HepG2 (cell line): Measurements from ENCODE around the gene CTU2. TPM values are rescaled to one million over a fixed set of nuclear protein-coding genes. Genes with fewer than 3 reads are reported as not detected.

Experiments
- HNRNPH1 ChIP-seq: fragments of 200-400 bp; formaldehyde crosslinking; optimal IDR thresholded peaks from 2 replicates; pipeline ENCODE3; 2017; ENCODE audit warnings: mild to moderate bottlenecking, low read depth, low read length
- IRF2 ChIP-seq: IDR thresholded peaks from 2 replicates; pipeline ENCODE4 v1.6.1; 2018; ENCODE audit warnings: missing genetic modification reagents, missing compliant biosample characterization
- MTF2 ChIP-seq: sonication (generic); formaldehyde crosslinking; IDR thresholded peaks from 2 replicates; pipeline ENCODE4 v1.5.0; 2020; ENCODE audit warnings: missing genetic modification reagents, borderline replicate concordance
- NFYB ChIP-seq: sonication (generic); formaldehyde crosslinking; IDR thresholded peaks from 2 replicates; pipeline ENCODE4 v1.4.0; 2020; ENCODE audit warnings: missing genetic modification reagents
- STAT5B ChIP-seq: sonication (generic); formaldehyde crosslinking; IDR thresholded peaks from 2 replicates; pipeline ENCODE4 v1.4.0; 2020; ENCODE audit warnings: missing genetic modification reagents
- TARDBP ChIP-seq: sonication (generic); formaldehyde crosslinking; IDR thresholded peaks from 2 replicates; pipeline ENCODE4 v1.8.0; 2022; ENCODE audit warnings: mild to moderate bottlenecking, missing genetic modification reagents
- TCF12 ChIP-seq, 2 experiments: fragments of 450-650 bp in 1 of 2; sonication (generic) in 1 of 2; formaldehyde crosslinking in 1 of 2; IDR thresholded peaks; 2 replicates each; pipeline versions ENCODE4 v1.6.1 to v1.8.0; 2017 to 2022; ENCODE audit warnings: antibody characterized with exemption in 1 of 2, mild to moderate bottlenecking in 1 of 2, missing genetic modification reagents in 1 of 2, moderate library complexity in 1 of 2
- ZBTB7B ChIP-seq: sonication (generic); formaldehyde crosslinking; IDR thresholded peaks from 2 replicates; pipeline ENCODE4 v1.4.0; 2020; ENCODE audit warnings: missing genetic modification reagents
- ZNF563 ChIP-seq: sonication (generic); formaldehyde crosslinking; IDR thresholded peaks from 2 replicates; pipeline ENCODE4 v1.8.0; 2022; ENCODE audit warnings: mild to moderate bottlenecking, moderate library complexity, missing genetic modification reagents
- polyA plus RNA-seq, 8 experiments: library from polyadenylated mRNA; depleted of rRNA in 3 of 8; stranded (reverse) in 7 of 8; unstranded in 1 of 8; fragments of >200 nt; fragmentation: Illumina TruSeq in 4 of 8; extraction: Trizol in 4 of 8; gene quantifications; 2 replicates each; pipeline versions ENCODE4 v1.2.1 to v1.2.3, GENCODE V29; 2011 to 2016; ENCODE audit warnings: low read depth in 4 of 8, missing spikeins in 1 of 8, mixed read lengths in 1 of 8; ENCODE audit not compliant: insufficient read depth in 1 of 8
- total RNA-seq, 5 experiments: library from RNA; depleted of rRNA; stranded (reverse); fragments of >200 nt; fragmentation: Illumina TruSeq; extraction: Trizol; gene quantifications; 2 replicates each; pipeline ENCODE4 v1.2.3, GENCODE V29; 2016; ENCODE audit warnings: low read depth in 1 of 5
- TF ChIP-seq, protein P1 (sequence below): sonication (generic); formaldehyde crosslinking; IDR thresholded peaks from 2 replicates; pipeline ENCODE4 v1.5.0; 2020; ENCODE audit warnings: mild to moderate bottlenecking, missing genetic modification reagents, borderline replicate concordance
- TF ChIP-seq, protein P2 (sequence below): sonication (generic); formaldehyde crosslinking; IDR thresholded peaks from 2 replicates; pipeline ENCODE4 v1.5.0; 2020; ENCODE audit warnings: missing genetic modification reagents
- TF ChIP-seq, protein P3 (sequence below): sonication (generic); formaldehyde crosslinking; IDR thresholded peaks from 2 replicates; pipeline ENCODE4 v1.5.0; 2020; ENCODE audit warnings: mild to moderate bottlenecking, missing genetic modification reagents
- TF ChIP-seq, protein P4 (sequence below): sonication (generic); formaldehyde crosslinking; IDR thresholded peaks from 2 replicates; pipeline ENCODE4 v1.4.0; 2020; ENCODE audit warnings: missing genetic modification reagents
- TF ChIP-seq, protein P5 (sequence below): sonication (generic); formaldehyde crosslinking; IDR thresholded peaks from 2 replicates; pipeline ENCODE4 v1.4.0; 2020; ENCODE audit warnings: mild to moderate bottlenecking, missing genetic modification reagents
- TF ChIP-seq, protein P6 (sequence below): sonication (generic); formaldehyde crosslinking; IDR thresholded peaks from 2 replicates; pipeline ENCODE4; 2020; ENCODE audit warnings: missing genetic modification reagents, mild to moderate bottlenecking, borderline replicate concordance

Gene CTU2
- total and polyA plus RNA-seq, 2 of the 13 experiments (the other 11 are each of a cell fraction or from before 2014, with no cell fraction given), result 13.3 to 21.9 TPM

DNA sequence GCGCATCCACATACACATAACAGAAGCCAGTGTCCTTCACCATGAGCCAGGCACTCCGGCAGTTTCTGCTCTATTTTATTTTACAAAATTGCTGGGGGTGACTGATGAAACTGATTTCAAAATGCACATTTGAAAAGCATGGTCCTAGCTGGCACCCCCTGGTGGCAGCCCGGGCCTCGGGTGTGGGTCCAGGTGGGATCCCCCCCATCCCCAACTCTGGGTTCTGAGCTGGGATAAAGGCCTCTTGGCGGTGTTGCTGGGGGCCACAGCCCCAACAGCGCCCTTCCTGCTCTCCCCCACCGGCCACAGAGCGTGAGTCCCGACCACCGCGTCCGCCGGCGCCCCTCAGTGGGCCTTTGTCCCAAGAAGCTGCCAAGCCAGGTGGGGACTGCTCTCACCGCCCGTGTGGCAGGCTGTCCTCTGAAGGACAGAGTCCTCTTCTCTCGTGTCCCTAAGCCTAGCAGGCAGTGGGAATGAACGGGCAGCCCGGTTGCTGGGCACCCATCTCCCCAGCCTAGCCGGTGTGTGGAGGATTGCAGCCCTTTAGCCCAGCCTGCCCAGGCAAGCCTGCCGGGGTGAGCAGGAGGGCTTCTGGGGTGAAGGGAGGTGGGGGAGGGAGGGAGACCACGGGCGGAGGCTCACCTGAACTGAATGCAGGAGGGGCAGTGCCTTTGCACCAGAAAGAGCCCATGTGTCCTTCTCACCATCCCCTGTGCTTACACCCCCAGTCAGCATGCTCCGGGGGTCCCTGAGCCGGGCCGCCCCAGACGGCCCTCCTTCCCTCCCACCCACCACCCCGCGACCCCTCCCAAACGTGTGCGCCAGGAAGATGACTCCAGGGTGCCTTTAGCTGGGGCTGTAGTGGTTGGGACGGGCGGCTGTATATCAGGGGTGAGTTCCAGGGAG is 20.9 kb upstream of the CTU2 start (continued):
- TF ChIP-seq, protein P1, sequence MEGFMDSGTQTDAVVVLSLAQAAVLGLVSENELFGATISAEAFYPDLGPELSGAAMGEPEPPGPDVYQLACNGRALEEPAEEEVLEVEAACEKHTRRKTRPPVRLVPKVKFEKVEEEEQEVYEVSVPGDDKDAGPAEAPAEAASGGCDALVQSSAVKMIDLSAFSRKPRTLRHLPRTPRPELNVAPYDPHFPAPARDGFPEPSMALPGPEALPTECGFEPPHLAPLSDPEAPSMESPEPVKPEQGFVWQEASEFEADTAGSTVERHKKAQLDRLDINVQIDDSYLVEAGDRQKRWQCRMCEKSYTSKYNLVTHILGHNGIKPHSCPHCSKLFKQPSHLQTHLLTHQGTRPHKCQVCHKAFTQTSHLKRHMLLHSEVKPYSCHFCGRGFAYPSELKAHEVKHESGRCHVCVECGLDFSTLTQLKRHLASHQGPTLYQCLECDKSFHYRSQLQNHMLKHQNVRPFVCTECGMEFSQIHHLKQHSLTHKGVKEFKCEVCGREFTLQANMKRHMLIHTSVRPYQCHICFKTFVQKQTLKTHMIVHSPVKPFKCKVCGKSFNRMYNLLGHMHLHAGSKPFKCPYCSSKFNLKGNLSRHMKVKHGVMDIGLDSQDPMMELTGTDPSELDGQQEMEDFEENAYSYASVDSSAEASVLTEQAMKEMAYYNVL, result no peak
- TF ChIP-seq, protein P2, sequence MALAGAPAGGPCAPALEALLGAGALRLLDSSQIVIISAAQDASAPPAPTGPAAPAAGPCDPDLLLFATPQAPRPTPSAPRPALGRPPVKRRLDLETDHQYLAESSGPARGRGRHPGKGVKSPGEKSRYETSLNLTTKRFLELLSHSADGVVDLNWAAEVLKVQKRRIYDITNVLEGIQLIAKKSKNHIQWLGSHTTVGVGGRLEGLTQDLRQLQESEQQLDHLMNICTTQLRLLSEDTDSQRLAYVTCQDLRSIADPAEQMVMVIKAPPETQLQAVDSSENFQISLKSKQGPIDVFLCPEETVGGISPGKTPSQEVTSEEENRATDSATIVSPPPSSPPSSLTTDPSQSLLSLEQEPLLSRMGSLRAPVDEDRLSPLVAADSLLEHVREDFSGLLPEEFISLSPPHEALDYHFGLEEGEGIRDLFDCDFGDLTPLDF, result no peak
- TF ChIP-seq TCF12 (IDR thresholded peaks at IDR 0.05) (no peak), TCF12 (CRISPR knock-in tag; IDR thresholded peaks at IDR 0.05) (0 out of 2 replicates have a peak, but pooled peaks have one; percentile 17), IRF2 (CRISPR knock-in tag) (peak; percentile 17; the same call in 1 of the 2 replicates), TARDBP (CRISPR knock-in tag) (no peak), ZNF563 (CRISPR knock-in tag) (peak; percentile 7; the same call in 1 of the 2 replicates), STAT5B (CRISPR knock-in tag) (no peak), NFYB (CRISPR knock-in tag) (no peak), ZBTB7B (CRISPR knock-in tag) (0 out of 2 replicates have a peak, but pooled peaks have one; percentile 59), MTF2 (CRISPR knock-in tag) (peak; percentile 56; the same call in 1 of the 2 replicates), HNRNPH1 (no peak)
- TF ChIP-seq, protein P3, sequence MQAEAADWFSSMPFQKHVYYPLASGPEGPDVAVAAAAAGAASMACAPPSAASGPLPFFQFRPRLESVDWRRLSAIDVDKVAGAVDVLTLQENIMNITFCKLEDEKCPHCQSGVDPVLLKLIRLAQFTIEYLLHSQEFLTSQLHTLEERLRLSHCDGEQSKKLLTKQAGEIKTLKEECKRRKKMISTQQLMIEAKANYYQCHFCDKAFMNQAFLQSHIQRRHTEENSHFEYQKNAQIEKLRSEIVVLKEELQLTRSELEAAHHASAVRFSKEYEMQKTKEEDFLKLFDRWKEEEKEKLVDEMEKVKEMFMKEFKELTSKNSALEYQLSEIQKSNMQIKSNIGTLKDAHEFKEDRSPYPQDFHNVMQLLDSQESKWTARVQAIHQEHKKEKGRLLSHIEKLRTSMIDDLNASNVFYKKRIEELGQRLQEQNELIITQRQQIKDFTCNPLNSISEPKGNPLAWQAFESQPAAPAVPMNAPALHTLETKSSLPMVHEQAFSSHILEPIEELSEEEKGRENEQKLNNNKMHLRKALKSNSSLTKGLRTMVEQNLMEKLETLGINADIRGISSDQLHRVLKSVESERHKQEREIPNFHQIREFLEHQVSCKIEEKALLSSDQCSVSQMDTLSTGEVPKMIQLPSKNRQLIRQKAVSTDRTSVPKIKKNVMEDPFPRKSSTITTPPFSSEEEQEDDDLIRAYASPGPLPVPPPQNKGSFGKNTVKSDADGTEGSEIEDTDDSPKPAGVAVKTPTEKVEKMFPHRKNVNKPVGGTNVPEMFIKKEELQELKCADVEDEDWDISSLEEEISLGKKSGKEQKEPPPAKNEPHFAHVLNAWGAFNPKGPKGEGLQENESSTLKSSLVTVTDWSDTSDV, result no peak
- TF ChIP-seq, protein P4, sequence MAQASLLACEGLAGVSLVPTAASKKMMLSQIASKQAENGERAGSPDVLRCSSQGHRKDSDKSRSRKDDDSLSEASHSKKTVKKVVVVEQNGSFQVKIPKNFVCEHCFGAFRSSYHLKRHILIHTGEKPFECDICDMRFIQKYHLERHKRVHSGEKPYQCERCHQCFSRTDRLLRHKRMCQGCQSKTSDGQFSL, result peak; percentile 81
- TF ChIP-seq, protein P5, sequence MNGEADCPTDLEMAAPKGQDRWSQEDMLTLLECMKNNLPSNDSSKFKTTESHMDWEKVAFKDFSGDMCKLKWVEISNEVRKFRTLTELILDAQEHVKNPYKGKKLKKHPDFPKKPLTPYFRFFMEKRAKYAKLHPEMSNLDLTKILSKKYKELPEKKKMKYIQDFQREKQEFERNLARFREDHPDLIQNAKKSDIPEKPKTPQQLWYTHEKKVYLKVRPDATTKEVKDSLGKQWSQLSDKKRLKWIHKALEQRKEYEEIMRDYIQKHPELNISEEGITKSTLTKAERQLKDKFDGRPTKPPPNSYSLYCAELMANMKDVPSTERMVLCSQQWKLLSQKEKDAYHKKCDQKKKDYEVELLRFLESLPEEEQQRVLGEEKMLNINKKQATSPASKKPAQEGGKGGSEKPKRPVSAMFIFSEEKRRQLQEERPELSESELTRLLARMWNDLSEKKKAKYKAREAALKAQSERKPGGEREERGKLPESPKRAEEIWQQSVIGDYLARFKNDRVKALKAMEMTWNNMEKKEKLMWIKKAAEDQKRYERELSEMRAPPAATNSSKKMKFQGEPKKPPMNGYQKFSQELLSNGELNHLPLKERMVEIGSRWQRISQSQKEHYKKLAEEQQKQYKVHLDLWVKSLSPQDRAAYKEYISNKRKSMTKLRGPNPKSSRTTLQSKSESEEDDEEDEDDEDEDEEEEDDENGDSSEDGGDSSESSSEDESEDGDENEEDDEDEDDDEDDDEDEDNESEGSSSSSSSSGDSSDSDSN, result peak; percentile 57; the same call in 1 of the 2 replicates
- TF ChIP-seq, protein P6, sequence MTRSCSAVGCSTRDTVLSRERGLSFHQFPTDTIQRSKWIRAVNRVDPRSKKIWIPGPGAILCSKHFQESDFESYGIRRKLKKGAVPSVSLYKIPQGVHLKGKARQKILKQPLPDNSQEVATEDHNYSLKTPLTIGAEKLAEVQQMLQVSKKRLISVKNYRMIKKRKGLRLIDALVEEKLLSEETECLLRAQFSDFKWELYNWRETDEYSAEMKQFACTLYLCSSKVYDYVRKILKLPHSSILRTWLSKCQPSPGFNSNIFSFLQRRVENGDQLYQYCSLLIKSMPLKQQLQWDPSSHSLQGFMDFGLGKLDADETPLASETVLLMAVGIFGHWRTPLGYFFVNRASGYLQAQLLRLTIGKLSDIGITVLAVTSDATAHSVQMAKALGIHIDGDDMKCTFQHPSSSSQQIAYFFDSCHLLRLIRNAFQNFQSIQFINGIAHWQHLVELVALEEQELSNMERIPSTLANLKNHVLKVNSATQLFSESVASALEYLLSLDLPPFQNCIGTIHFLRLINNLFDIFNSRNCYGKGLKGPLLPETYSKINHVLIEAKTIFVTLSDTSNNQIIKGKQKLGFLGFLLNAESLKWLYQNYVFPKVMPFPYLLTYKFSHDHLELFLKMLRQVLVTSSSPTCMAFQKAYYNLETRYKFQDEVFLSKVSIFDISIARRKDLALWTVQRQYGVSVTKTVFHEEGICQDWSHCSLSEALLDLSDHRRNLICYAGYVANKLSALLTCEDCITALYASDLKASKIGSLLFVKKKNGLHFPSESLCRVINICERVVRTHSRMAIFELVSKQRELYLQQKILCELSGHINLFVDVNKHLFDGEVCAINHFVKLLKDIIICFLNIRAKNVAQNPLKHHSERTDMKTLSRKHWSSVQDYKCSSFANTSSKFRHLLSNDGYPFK, result peak; percentile 50; the same call in 1 of the 2 replicates
